Midbrain (tissue), 1 donor: ENCODE data around the gene SAMHD1.

Experiments
- DNase-seq: peaks from one replicate; lab custom pipeline; 2025; lab: John Stamatoyannopoulos, UW

SAMHD1 gene

GRCh38 chr20:36872852-36873251 is 78.7 kb downstream of the SAMHD1 start:
- no peak for DNase-seq

- DNase-seq, result no peak
Measured at GRCh38 chr20:36871640-36872570, 79.6 kb downstream of the SAMHD1 start.

GRCh38 chr20:36866681-36867495 is 84.6 kb downstream of the SAMHD1 start:
- no peak for DNase-seq

- no peak for DNase-seq
Measured at GRCh38 chr20:36866164-36866563, 85.3 kb downstream of the SAMHD1 start.

- no peak for DNase-seq
Measured at GRCh38 chr20:36865861-36866149, 85.7 kb downstream of the SAMHD1 start.

GRCh38 chr20:36865076-36865860 is 86.2 kb downstream of the SAMHD1 start:
- no peak for DNase-seq

- no peak for DNase-seq
Measured at GRCh38 chr20:36862857-36863668, 88.4 kb downstream of the SAMHD1 start.

GRCh38 chr20:36861875-36862801 is 89.4 kb downstream of the SAMHD1 start:
- peak; percentile 80 for DNase-seq

GRCh38 chr20:36861625-36861874 is 90.0 kb downstream of the SAMHD1 start:
- DNase-seq, result no peak

GRCh38 chr20:36860811-36861624 is 90.5 kb downstream of the SAMHD1 start:
- DNase-seq, result no peak

GRCh38 chr20:36860339-36860738 is 91.2 kb downstream of the SAMHD1 start:
- DNase-seq, result no peak

- DNase-seq, result no peak
Measured at GRCh38 chr20:36859700-36860330, 91.7 kb downstream of the SAMHD1 start.

- no peak for DNase-seq
Measured at GRCh38 chr20:36859282-36859555, 92.3 kb downstream of the SAMHD1 start.

- no peak for DNase-seq
Measured at GRCh38 chr20:36856691-36857635, 94.5 kb downstream of the SAMHD1 start.

- DNase-seq, result no peak
Measured at GRCh38 chr20:36856195-36856594, 95.3 kb downstream of the SAMHD1 start.

GRCh38 chr20:36855241-36855657 is 96.3 kb downstream of the SAMHD1 start:
- DNase-seq, result peak; percentile 20

- no peak for DNase-seq
Measured at GRCh38 chr20:36854348-36855240, 96.9 kb downstream of the SAMHD1 start.
